SK-N-SH (cell line): ENCODE results near the gene XXYLT1. TPM values are rescaled to one million over a fixed set of nuclear protein-coding genes. Genes with fewer than 3 reads are reported as not detected.

Experiments used
- CTCF ChIA-PET: fragments of 300-600, 350-600 bp; formaldehyde crosslinking; extraction: SDS; loops from one replicate; lab custom pipeline; 2021; lab: Yijun Ruan, JAX
- POLR2A ChIA-PET: fragments of 350-600 bp; sonication (Branson Sonifier 250); formaldehyde crosslinking; extraction: SDS; loops from one replicate; lab custom pipeline; 2020; ENCODE audit warnings: antibody characterized with exemption, inconsistent platforms; lab: Yijun Ruan, JAX
- DNase-seq: peaks from one replicate; pipeline ENCODE4 v3.0.0; 2012
- H2AFZ ChIP-seq: fragments of 200-600 bp; sonication (generic); 2 replicates; pipeline ENCODE4 v1.8.1; 2016; ENCODE audit warnings: antibody characterized with exemption, mild to moderate bottlenecking, low read depth
- H3F3A ChIP-seq: fragments of 200-600 bp; sonication (generic); replicated peaks from 2 replicates; pipeline ENCODE3; 2016; ENCODE audit warnings: antibody characterized with exemption, mild to moderate bottlenecking; ENCODE audit not compliant: insufficient read depth
- H3K27ac ChIP-seq, 2 experiments: fragments of 200-500 bp in 1 of 2; fragments of 200-600 bp in 1 of 2; sonication (Bioruptor generic) in 1 of 2; sonication (generic), shearing (Covaris generic) in 1 of 2; 2 replicates each; pipeline versions ENCODE4 v1.5.1 to v1.6.1; 2014 to 2016; ENCODE audit warnings: low read depth in 2 of 2, inconsistent platforms in 1 of 2, low read length in 1 of 2, mild to moderate bottlenecking in 1 of 2, mixed read lengths in 1 of 2
- H3K27me3 ChIP-seq: fragments of 200-600 bp; sonication (generic), shearing (Covaris generic); 2 replicates; pipeline ENCODE4 v1.6.1; 2016; ENCODE audit warnings: mixed run types; ENCODE audit not compliant: insufficient read depth
- H3K36me3 ChIP-seq, 2 experiments: fragments of 200-500 bp in 1 of 2; fragments of 200-600 bp in 1 of 2; sonication (Bioruptor generic) in 1 of 2; sonication (generic) in 1 of 2; replicated peaks in 1 of 2; 2 replicates each; pipeline versions ENCODE3 to v1.5.1; 2014 to 2016; ENCODE audit warnings: low read length in 1 of 2, mild to moderate bottlenecking in 1 of 2; ENCODE audit not compliant: insufficient read depth in 2 of 2, control insufficient read depth in 1 of 2
- H3K4me1 ChIP-seq, 2 experiments: fragments of 200-500 bp in 1 of 2; fragments of 200-600 bp in 1 of 2; sonication (Bioruptor generic) in 1 of 2; sonication (generic), shearing (Covaris generic) in 1 of 2; 2 replicates each; pipeline versions ENCODE4 v1.5.1 to v1.6.1; 2014 to 2016; ENCODE audit warnings: low read depth in 1 of 2, low read length in 1 of 2, mixed run types in 1 of 2; ENCODE audit not compliant: insufficient read depth in 2 of 2, control insufficient read depth in 1 of 2
- H3K4me2 ChIP-seq: fragments of 200-600 bp; sonication (generic), shearing (Covaris generic); 2 replicates; pipeline ENCODE4 v1.6.1; 2017; ENCODE audit warnings: mixed run types
- H3K4me3 ChIP-seq, 2 experiments: fragments of 200-500 bp in 1 of 2; fragments of 200-600 bp in 1 of 2; sonication (Bioruptor generic) in 1 of 2; sonication (generic), shearing (Covaris generic) in 1 of 2; 2 replicates each; pipeline versions ENCODE4 v1.5.1 to v1.8.1; 2014 to 2016; ENCODE audit warnings: low read depth in 2 of 2, inconsistent platforms in 1 of 2, low read length in 1 of 2, mild to moderate bottlenecking in 1 of 2, mixed read lengths in 1 of 2, moderate library complexity in 1 of 2
- H3K79me2 ChIP-seq: fragments of 200-600 bp; sonication (generic); 2 replicates; pipeline ENCODE4 v1.8.1; 2017; ENCODE audit warnings: mild to moderate bottlenecking; ENCODE audit not compliant: insufficient read depth
- H3K9ac ChIP-seq: fragments of 200-600 bp; sonication (generic); 2 replicates; pipeline ENCODE4 v1.6.1; 2017; ENCODE audit warnings: mixed run types
- H3K9me2 ChIP-seq: fragments of 200-600 bp; sonication (generic); 2 replicates; pipeline ENCODE4 v1.6.1; 2017; ENCODE audit warnings: mixed run types
- H3K9me3 ChIP-seq: fragments of 200-600 bp; sonication (generic); 2 replicates; pipeline ENCODE4 v1.6.1; 2017; ENCODE audit warnings: mixed run types, mild to moderate bottlenecking, moderate library complexity
- H4K20me1 ChIP-seq: fragments of 200-600 bp; sonication (generic); 2 replicates; pipeline ENCODE4 v1.6.1; 2017; ENCODE audit warnings: mild to moderate bottlenecking, mixed run types; ENCODE audit not compliant: insufficient read depth
- EZH2phosphoT487 ChIP-seq: fragments of 200-600 bp; sonication (generic); IDR thresholded peaks from 2 replicates; pipeline ENCODE4 v1.6.1; 2017; ENCODE audit warnings: low read depth, mixed run types, mild to moderate bottlenecking, antibody characterized with exemption, moderate library complexity, borderline replicate concordance
- FOSL2 ChIP-seq: IDR thresholded peaks from 2 replicates; pipeline ENCODE4 v1.4.0; 2012; ENCODE audit warnings: low read depth, mild to moderate bottlenecking, moderate library complexity, borderline replicate concordance
- GATA2 ChIP-seq: sonication (generic); formaldehyde crosslinking; IDR thresholded peaks from 2 replicates; pipeline ENCODE4 v1.5.0; 2020; ENCODE audit warnings: mild to moderate bottlenecking, missing genetic modification reagents
- MXI1 ChIP-seq: IDR thresholded peaks from 2 replicates; pipeline ENCODE4 v1.6.1; 2012; ENCODE audit warnings: mild to moderate bottlenecking, low read depth, low read length, improper control_type of control experiment
- NRF1 ChIP-seq: IDR thresholded peaks from 2 replicates; pipeline ENCODE4 v1.6.1; 2012; ENCODE audit warnings: low read depth, mild to moderate bottlenecking, low read length
- REST ChIP-seq: IDR thresholded peaks from 2 replicates; pipeline ENCODE4 v1.6.1; 2012; ENCODE audit warnings: mild to moderate bottlenecking, low read depth, low read length, moderate library complexity
- RXRA ChIP-seq: IDR thresholded peaks from 2 replicates; pipeline ENCODE4 v1.4.0; 2012; ENCODE audit warnings: low read depth, mild to moderate bottlenecking, borderline replicate concordance
- SIN3A ChIP-seq: IDR thresholded peaks from 2 replicates; pipeline ENCODE4 v1.6.1; 2012; ENCODE audit warnings: low read depth, mild to moderate bottlenecking, low read length, moderate library complexity, borderline replicate concordance
- SMC3 ChIP-seq: IDR thresholded peaks from 2 replicates; pipeline ENCODE4 v1.6.1; 2012; ENCODE audit warnings: low read depth, low read length, improper control_type of control experiment
- TAF1 ChIP-seq: IDR thresholded peaks from 2 replicates; pipeline ENCODE4 v1.6.1; 2012; ENCODE audit warnings: low read depth, mild to moderate bottlenecking, low read length, moderate library complexity, borderline replicate concordance
- TEAD4 ChIP-seq: IDR thresholded peaks from 2 replicates; pipeline ENCODE4 v1.4.0; 2012; ENCODE audit warnings: mild to moderate bottlenecking, borderline replicate concordance; ENCODE audit not compliant: insufficient read depth
- USF2 ChIP-seq: fragments of 150-350 bp; IDR thresholded peaks from 2 replicates; pipeline ENCODE4 v1.6.1; 2017; ENCODE audit warnings: antibody characterized with exemption, low read length, low read depth, borderline replicate concordance
- ZBTB33 ChIP-seq: IDR thresholded peaks from 2 replicates; pipeline ENCODE4 v1.4.0; 2012; ENCODE audit warnings: low read depth, borderline replicate concordance
- WGBS: methylation state at CpG from one replicate; pipeline ENCODE4 v1.1.6; 2017; ENCODE audit warnings: low lambda C conversion rate; 5-methylcytosine and 5-hydroxymethylcytosine counted together
- polyA plus RNA-seq, 3 experiments: library from polyadenylated mRNA; depleted of rRNA; stranded (reverse); fragments of >200 nt; gene quantifications; 2 replicates each; pipeline ENCODE4 v1.2.3, GENCODE V29; 2012
- TF ChIP-seq, protein P1 (sequence below): fragments of 150-350 bp; IDR thresholded peaks from 2 replicates; pipeline ENCODE4 v1.6.1; 2016; ENCODE audit warnings: mild to moderate bottlenecking, low read depth, low read length
- TF ChIP-seq, protein P2 (sequence below): IDR thresholded peaks from 2 replicates; pipeline ENCODE4; 2012
- TF ChIP-seq, protein P3 (sequence below): IDR thresholded peaks from 2 replicates; pipeline ENCODE4 v1.4.0; 2012; ENCODE audit warnings: low read depth

Gene XXYLT1
- polyA plus RNA-seq, 1 of the 3 experiments (the other 2 are of a cell fraction): 22.6 TPM

GRCh38 chr3:195021692-195022091 lies 249.3 kb downstream of the XXYLT1 start:
- no peaks in the 10 kb centered on the region for H3K9me3 ChIP-seq
- TF ChIP-seq EZH2phosphoT487 (no peak), USF2 (no peak), MXI1 (no peak), GATA2 (CRISPR knock-in tag) (no peak), REST (no peak), TAF1 (no peak), FOSL2 (no peak), RXRA (no peak), TEAD4 (no peak), SIN3A (no peak), NRF1 (no peak), ZBTB33 (no peak), SMC3 (no peak)
- TF ChIP-seq, protein P1, sequence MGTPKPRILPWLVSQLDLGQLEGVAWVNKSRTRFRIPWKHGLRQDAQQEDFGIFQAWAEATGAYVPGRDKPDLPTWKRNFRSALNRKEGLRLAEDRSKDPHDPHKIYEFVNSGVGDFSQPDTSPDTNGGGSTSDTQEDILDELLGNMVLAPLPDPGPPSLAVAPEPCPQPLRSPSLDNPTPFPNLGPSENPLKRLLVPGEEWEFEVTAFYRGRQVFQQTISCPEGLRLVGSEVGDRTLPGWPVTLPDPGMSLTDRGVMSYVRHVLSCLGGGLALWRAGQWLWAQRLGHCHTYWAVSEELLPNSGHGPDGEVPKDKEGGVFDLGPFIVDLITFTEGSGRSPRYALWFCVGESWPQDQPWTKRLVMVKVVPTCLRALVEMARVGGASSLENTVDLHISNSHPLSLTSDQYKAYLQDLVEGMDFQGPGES: no peak
- TF ChIP-seq, protein P2, sequence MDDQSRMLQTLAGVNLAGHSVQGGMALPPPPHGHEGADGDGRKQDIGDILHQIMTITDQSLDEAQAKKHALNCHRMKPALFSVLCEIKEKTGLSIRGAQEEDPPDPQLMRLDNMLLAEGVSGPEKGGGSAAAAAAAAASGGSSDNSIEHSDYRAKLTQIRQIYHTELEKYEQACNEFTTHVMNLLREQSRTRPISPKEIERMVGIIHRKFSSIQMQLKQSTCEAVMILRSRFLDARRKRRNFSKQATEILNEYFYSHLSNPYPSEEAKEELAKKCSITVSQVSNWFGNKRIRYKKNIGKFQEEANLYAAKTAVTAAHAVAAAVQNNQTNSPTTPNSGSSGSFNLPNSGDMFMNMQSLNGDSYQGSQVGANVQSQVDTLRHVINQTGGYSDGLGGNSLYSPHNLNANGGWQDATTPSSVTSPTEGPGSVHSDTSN: no peak
- TF ChIP-seq, protein P3, sequence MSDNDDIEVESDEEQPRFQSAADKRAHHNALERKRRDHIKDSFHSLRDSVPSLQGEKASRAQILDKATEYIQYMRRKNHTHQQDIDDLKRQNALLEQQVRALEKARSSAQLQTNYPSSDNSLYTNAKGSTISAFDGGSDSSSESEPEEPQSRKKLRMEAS: no peak
- H3K4me1 ChIP-seq: peaks cover 0 to 8% of the 10 kb centered on the region in 2 experiments; a peak in 1 of 4 replicates
- H4K20me1 ChIP-seq: no peaks in the 10 kb centered on the region
- no peaks in the 10 kb centered on the region for H3K79me2 ChIP-seq
- H2AFZ ChIP-seq: no peak overlapping the region
- no peak overlapping the region for H3K27ac ChIP-seq
- ChIA-PET CTCF (interaction anchor here (1.4 kb wide), 1 partner anchor 152 kb away, joined by 3 read pairs; no protein-coding TSS in a partner anchor), POLR2A (no interaction called here)
- H3K4me2 ChIP-seq: no peak overlapping the region
- no peaks in the 10 kb centered on the region for H3F3A ChIP-seq
- H3K36me3 ChIP-seq: no peaks in the 10 kb centered on the region
- no peak overlapping the region for H3K4me3 ChIP-seq
- WGBS: 51% methylated on average over 3 of the region's 3 CpGs
- H3K9me2 ChIP-seq: no peaks in the 10 kb centered on the region
- no peak for DNase-seq
- peaks cover 16% of the 10 kb centered on the region; the same call in 1 of the 2 replicates for H3K27me3 ChIP-seq
- no peak overlapping the region for H3K9ac ChIP-seq
